ENCODE results near the gene JUN.

DNA sequence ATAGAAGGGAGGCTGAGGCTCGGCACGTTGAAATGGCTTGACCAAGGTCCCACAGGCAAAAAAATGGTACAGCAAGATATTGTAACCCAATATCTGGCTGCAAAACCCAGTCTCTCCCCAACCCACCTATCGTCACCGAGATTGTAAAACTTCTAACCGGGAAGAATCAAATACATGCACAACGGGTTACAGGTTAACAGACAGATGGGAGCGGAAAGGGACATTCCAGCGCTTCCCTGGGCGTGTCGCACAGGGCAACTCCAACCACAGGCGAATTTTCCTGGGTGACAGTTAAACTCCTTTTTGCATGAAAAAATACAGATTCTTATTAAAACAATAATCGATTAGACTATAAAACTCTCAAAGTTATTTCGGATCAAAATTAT is 31.8 kb upstream of the JUN start:
- TF ChIP-seq, protein P1, sequence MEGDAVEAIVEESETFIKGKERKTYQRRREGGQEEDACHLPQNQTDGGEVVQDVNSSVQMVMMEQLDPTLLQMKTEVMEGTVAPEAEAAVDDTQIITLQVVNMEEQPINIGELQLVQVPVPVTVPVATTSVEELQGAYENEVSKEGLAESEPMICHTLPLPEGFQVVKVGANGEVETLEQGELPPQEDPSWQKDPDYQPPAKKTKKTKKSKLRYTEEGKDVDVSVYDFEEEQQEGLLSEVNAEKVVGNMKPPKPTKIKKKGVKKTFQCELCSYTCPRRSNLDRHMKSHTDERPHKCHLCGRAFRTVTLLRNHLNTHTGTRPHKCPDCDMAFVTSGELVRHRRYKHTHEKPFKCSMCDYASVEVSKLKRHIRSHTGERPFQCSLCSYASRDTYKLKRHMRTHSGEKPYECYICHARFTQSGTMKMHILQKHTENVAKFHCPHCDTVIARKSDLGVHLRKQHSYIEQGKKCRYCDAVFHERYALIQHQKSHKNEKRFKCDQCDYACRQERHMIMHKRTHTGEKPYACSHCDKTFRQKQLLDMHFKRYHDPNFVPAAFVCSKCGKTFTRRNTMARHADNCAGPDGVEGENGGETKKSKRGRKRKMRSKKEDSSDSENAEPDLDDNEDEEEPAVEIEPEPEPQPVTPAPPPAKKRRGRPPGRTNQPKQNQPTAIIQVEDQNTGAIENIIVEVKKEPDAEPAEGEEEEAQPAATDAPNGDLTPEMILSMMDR (IDR thresholded peaks at IDR 0.05): no peak
- TF ChIP-seq POLR2AphosphoS5 (IDR thresholded peaks at IDR 0.05) (no peak), POLR2A (IDR thresholded peaks at IDR 0.05) (no peak), EP300 (IDR thresholded peaks at IDR 0.05) (no peak)
